Measurements from ENCODE around the gene CYFIP2.

CYFIP2 gene

DNA sequence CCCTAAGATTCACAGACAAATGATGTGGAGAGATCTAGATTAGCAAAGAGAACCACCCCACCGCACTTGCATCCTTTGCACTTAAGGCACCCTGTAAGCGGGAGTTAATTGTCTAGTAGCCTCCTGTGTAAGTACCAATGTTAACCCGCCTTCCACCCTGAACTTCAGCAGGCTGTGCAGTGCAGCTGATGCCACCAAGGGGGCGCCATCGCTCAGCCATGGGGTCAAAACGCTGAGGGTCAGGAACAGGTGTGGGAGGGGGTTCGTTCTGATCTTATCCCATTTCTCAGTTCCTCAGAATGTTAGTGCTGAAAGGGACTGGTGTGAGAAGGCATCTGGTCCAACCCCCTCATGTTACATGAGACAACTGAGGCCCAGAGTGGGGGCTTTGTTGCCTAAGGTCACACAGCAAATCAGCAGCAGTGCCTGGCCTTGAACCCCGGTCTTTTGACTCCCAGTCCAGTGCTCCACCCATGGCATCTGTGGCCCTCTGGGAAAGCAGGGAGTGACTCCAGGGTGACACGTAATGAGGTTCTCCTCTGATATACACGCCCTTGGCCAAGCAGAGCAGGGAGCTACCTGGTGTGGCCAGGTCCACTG lies 57.3 kb downstream of the CYFIP2 start (continued):
- TF ChIP-seq ZNF596 (tag by site-specific recombination; IDR thresholded peaks at IDR 0.05) (no peak), ZIC2 (tag by site-specific recombination; IDR thresholded peaks at IDR 0.05) (no peak), ZNF473 (tag by site-specific recombination; IDR thresholded peaks at IDR 0.05) (no peak), ZNF112 (tag by site-specific recombination; IDR thresholded peaks at IDR 0.05) (no peak), FEZF1 (tag by site-specific recombination; IDR thresholded peaks at IDR 0.05) (no peak), ZNF16 (tag by site-specific recombination; IDR thresholded peaks at IDR 0.05; ENCODE audit: low read depth) (no peak), ZNF664 (tag by site-specific recombination; IDR thresholded peaks at IDR 0.05) (no peak), GFI1B (tag by site-specific recombination; IDR thresholded peaks at IDR 0.05) (no peak), MEIS1 (CRISPR knock-in tag; IDR thresholded peaks at IDR 0.05; ENCODE audit: borderline replicate concordance) (no peak)
- TF ChIP-seq, protein P1, sequence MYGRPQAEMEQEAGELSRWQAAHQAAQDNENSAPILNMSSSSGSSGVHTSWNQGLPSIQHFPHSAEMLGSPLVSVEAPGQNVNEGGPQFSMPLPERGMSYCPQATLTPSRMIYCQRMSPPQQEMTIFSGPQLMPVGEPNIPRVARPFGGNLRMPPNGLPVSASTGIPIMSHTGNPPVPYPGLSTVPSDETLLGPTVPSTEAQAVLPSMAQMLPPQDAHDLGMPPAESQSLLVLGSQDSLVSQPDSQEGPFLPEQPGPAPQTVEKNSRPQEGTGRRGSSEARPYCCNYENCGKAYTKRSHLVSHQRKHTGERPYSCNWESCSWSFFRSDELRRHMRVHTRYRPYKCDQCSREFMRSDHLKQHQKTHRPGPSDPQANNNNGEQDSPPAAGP (tag by site-specific recombination; IDR thresholded peaks at IDR 0.05) = no peak

DNA sequence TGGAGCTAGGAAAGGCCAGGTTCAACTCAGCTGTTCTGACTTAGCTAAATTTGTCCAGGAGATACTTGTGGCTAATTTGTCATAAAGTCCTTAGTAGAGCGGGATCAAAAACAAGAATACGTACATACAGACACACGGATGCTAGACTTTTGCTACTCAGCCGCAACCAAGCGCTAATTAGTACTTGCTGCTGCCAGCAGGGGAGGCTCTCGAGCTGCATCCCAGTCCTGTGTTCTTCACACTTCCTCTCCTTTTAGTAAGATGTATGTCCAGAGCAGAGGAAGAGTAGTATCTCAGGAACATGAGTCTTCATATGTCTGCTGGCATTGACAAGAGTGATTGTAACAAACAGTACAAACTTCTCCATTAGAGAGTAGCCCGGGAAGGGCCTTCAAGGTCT lies 58.3 kb downstream of the CYFIP2 start:
- POLR2A ChIA-PET = no interaction called here
- Histone ChIP-seq H3K9me3 (ENCODE audit: control insufficient read depth, insufficient read depth, low read depth, low read length) (no peaks in the 10 kb centered on the region), H3K4me1 (ENCODE audit: control insufficient read depth, insufficient read depth, low read length) (no peaks in the 10 kb centered on the region), H3K4me3 (ENCODE audit: low read depth, low read length) (no peak overlapping the region), H3K27ac (ENCODE audit: extremely low read depth, low read depth, low read length) (no peak overlapping the region), H3K36me3 (ENCODE audit: control insufficient read depth in 2 of 2, insufficient read depth in 1 of 2, low read length in 2 of 2) (peaks cover 11 to 89% of the 10 kb centered on the region in 2 experiments)
- TF ChIP-seq, protein P2, sequence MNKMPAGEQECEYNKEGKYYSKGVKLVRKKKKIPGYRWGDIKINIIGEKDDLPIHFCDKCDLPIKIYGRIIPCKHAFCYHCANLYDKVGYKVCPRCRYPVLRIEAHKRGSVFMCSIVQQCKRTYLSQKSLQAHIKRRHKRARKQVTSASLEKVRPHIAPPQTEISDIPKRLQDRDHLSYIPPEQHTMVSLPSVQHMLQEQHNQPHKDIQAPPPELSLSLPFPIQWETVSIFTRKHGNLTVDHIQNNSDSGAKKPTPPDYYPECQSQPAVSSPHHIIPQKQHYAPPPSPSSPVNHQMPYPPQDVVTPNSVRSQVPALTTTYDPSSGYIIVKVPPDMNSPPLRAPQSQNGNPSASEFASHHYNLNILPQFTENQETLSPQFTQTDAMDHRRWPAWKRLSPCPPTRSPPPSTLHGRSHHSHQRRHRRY (tag by site-specific recombination; IDR thresholded peaks at IDR 0.05) = no peak
- TF ChIP-seq REPIN1 (tag by site-specific recombination; IDR thresholded peaks at IDR 0.05; ENCODE audit: low read depth) (no peak), ZNF248 (tag by site-specific recombination; IDR thresholded peaks at IDR 0.05) (no peak), ZNF624 (tag by site-specific recombination; IDR thresholded peaks at IDR 0.05) (no peak)
- TF ChIP-seq, protein P3, sequence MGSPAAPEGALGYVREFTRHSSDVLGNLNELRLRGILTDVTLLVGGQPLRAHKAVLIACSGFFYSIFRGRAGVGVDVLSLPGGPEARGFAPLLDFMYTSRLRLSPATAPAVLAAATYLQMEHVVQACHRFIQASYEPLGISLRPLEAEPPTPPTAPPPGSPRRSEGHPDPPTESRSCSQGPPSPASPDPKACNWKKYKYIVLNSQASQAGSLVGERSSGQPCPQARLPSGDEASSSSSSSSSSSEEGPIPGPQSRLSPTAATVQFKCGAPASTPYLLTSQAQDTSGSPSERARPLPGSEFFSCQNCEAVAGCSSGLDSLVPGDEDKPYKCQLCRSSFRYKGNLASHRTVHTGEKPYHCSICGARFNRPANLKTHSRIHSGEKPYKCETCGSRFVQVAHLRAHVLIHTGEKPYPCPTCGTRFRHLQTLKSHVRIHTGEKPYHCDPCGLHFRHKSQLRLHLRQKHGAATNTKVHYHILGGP (tag by site-specific recombination; IDR thresholded peaks at IDR 0.05) = no peak
- CTCF ChIA-PET = interaction anchor here (0.6 to 2.5 kb wide), 8 partner anchors 9 to 404 kb away, joined by 3 to 6 read pairs (median 4); no protein-coding TSS in a partner anchor

DNA sequence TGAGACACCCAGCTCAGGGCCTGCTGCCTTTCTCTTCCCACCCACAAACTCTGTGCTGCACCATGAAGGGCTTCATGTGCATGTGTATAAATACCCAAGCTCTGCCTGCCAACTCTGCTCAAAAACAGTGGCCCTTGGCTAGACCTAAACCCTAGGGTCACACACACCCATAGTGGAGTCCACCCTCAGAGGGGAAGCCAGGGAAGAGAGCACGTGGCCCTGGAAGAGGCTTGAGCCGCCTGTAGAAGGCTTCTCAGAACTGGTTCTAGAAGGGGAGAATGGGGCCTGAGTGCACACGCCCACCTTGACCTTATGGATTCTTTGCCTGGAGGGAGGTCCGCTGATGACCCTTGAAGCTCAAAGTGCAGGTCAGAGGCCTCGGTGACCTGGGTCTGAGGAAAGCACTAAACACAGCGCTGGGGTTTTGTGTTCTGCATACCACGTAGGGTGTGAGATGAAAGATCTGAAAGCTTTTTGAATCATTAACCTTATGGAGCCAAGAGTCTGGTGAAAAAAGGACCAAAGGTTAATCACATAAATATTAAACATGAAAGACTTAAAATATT lies 60.6 kb downstream of the CYFIP2 start:
- ChIA-PET CTCF (interaction anchor here (0.7 to 3.5 kb wide), 11 partner anchors 10 to 417 kb away, joined by 3 to 19 read pairs (median 6); partner anchors contain the start of gene LSM11), POLR2A (no interaction called here)
- Histone ChIP-seq H3K27ac (ENCODE audit: extremely low read depth, low read depth, low read length) (no peak overlapping the region), H3K9me3 (ENCODE audit: control insufficient read depth, insufficient read depth, low read depth, low read length) (no peaks in the 10 kb centered on the region), H3K36me3 (ENCODE audit: control insufficient read depth in 2 of 2, insufficient read depth in 1 of 2, low read length in 2 of 2) (peaks cover 26 to 87% of the 10 kb centered on the region in 2 experiments), H3K4me3 (ENCODE audit: low read depth, low read length) (no peak overlapping the region), H3K4me1 (ENCODE audit: control insufficient read depth, insufficient read depth, low read length) (no peaks in the 10 kb centered on the region)
- TF ChIP-seq, protein P4, sequence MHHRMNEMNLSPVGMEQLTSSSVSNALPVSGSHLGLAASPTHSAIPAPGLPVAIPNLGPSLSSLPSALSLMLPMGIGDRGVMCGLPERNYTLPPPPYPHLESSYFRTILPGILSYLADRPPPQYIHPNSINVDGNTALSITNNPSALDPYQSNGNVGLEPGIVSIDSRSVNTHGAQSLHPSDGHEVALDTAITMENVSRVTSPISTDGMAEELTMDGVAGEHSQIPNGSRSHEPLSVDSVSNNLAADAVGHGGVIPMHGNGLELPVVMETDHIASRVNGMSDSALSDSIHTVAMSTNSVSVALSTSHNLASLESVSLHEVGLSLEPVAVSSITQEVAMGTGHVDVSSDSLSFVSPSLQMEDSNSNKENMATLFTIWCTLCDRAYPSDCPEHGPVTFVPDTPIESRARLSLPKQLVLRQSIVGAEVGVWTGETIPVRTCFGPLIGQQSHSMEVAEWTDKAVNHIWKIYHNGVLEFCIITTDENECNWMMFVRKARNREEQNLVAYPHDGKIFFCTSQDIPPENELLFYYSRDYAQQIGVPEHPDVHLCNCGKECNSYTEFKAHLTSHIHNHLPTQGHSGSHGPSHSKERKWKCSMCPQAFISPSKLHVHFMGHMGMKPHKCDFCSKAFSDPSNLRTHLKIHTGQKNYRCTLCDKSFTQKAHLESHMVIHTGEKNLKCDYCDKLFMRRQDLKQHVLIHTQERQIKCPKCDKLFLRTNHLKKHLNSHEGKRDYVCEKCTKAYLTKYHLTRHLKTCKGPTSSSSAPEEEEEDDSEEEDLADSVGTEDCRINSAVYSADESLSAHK (tag by site-specific recombination; IDR thresholded peaks at IDR 0.05) = no peak
- no peak for TF ChIP-seq ZBTB8A (tag by site-specific recombination; IDR thresholded peaks at IDR 0.05)
- TF ChIP-seq REPIN1 (tag by site-specific recombination; IDR thresholded peaks at IDR 0.05; ENCODE audit: low read depth) = no peak
- TF ChIP-seq ZNF529 (tag by site-specific recombination; IDR thresholded peaks at IDR 0.05; ENCODE audit: insufficient replicate concordance) = no peak
- no peak for TF ChIP-seq ZNF404 (tag by site-specific recombination; IDR thresholded peaks at IDR 0.05)
- TF ChIP-seq, protein P5, sequence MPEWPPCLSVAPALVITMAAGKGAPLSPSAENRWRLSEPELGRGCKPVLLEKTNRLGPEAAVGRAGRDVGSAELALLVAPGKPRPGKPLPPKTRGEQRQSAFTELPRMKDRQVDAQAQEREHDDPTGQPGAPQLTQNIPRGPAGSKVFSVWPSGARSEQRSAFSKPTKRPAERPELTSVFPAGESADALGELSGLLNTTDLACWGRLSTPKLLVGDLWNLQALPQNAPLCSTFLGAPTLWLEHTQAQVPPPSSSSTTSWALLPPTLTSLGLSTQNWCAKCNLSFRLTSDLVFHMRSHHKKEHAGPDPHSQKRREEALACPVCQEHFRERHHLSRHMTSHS (tag by site-specific recombination; IDR thresholded peaks at IDR 0.05) = no peak
